Loucy (cell line): Measurements from ENCODE around the gene KCNJ6.

Experiments
- H2AFZ ChIP-seq: fragments of 200-600 bp; sonication (generic); 2 replicates; pipeline ENCODE4 v1.6.0; 2016; ENCODE audit warnings: antibody characterized with exemption, mild to moderate bottlenecking, low read length, moderate library complexity
- H3F3A ChIP-seq: fragments of 200-600 bp; 2 replicates; pipeline ENCODE4 v1.6.0; 2016; ENCODE audit warnings: antibody characterized with exemption, low read depth, mild to moderate bottlenecking
- H3K27me3 ChIP-seq: fragments of 200-600 bp; sonication (generic); 2 replicates; pipeline ENCODE4 v1.6.1; 2014; ENCODE audit warnings: low read length, mild to moderate bottlenecking; ENCODE audit not compliant: insufficient read depth, poor library complexity, severe bottlenecking
- H3K36me3 ChIP-seq: fragments of 200-600 bp; sonication (generic); 2 replicates; pipeline ENCODE4 v1.6.1; 2016; ENCODE audit warnings: low read length; ENCODE audit not compliant: insufficient read depth
- H3K4me1 ChIP-seq: fragments of 200-600 bp; sonication (generic); 2 replicates; pipeline ENCODE4 v1.5.1; 2014; ENCODE audit warnings: low read length, mild to moderate bottlenecking; ENCODE audit not compliant: insufficient read depth, poor library complexity, severe bottlenecking
- H3K4me2 ChIP-seq: fragments of 200-600 bp; sonication (generic); 2 replicates; pipeline ENCODE4 v1.6.0; 2014; ENCODE audit warnings: antibody characterized with exemption, low read length, low read depth, mild to moderate bottlenecking; ENCODE audit not compliant: poor library complexity, severe bottlenecking
- H3K4me3 ChIP-seq: fragments of 200-600 bp; sonication (generic); 2 replicates; pipeline ENCODE4 v1.5.1; 2014; ENCODE audit warnings: low read length, mild to moderate bottlenecking, mixed read lengths; ENCODE audit not compliant: poor library complexity, severe bottlenecking
- H3K79me2 ChIP-seq: fragments of 200-600 bp; sonication (generic); 2 replicates; pipeline ENCODE4 v1.6.1; 2014; ENCODE audit warnings: low read length; ENCODE audit not compliant: insufficient read depth
- H3K9ac ChIP-seq: fragments of 200-600 bp; sonication (generic); 2 replicates; pipeline ENCODE4 v1.6.0; 2014; ENCODE audit warnings: mild to moderate bottlenecking, low read depth, low read length, moderate library complexity; ENCODE audit not compliant: poor library complexity, severe bottlenecking
- H3K9me2 ChIP-seq: fragments of 200-600 bp; sonication (generic); replicated peaks from 2 replicates; pipeline ENCODE4 v1.6.1; 2016; ENCODE audit warnings: low read depth, low read length, mixed read lengths
- H3K9me3 ChIP-seq: fragments of 200-600 bp; sonication (generic); 2 replicates; pipeline ENCODE4 v1.6.1; 2014; ENCODE audit warnings: mild to moderate bottlenecking, antibody characterized with exemption, low read length, low read depth; ENCODE audit not compliant: insufficient read depth
- H4K20me1 ChIP-seq: fragments of 200-600 bp; sonication (generic); 2 replicates; pipeline ENCODE4 v1.6.0; 2014; ENCODE audit warnings: antibody characterized with exemption, low read length, mild to moderate bottlenecking; ENCODE audit not compliant: insufficient read depth, poor library complexity, severe bottlenecking
- EZH2phosphoT487 ChIP-seq: fragments of 200-600 bp; IDR thresholded peaks from 2 replicates; pipeline ENCODE4 v1.6.1; 2018; ENCODE audit warnings: antibody characterized with exemption, mild to moderate bottlenecking, moderate library complexity, borderline replicate concordance
- TF ChIP-seq, protein P1 (sequence below): fragments of 200-600 bp; sonication (generic); conservative IDR thresholded peaks from 2 replicates; pipeline ENCODE4 v1.5.1; 2014; ENCODE audit warnings: mild to moderate bottlenecking, antibody characterized with exemption, low read length

KCNJ6 gene

DNA sequence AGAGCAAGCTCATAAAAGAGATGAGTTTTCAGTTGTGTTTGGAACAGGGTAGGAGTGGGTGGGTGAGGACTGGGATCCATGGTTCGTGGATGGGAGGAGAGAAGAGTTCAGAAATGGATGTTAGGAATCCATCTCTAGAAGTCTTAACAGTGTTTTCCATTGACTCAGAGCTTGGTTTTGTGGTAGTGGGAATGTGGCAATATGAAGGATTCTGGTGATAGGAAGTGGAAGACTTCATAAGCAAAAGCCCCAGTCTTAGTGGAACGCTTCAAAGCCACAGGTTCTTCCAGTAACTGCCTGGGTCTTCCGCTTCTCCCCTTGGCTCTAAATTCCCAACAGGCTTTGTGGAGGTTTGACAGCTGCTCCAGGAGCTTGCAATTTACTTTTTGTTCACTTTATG is 167.9 kb downstream of the KCNJ6 start:
- Histone ChIP-seq H3F3A (0 out of 2 replicates have a peak, but pooled peaks cover 2% of the 10 kb centered on the region), H3K36me3 (no peaks in the 10 kb centered on the region), H3K9me3 (no peaks in the 10 kb centered on the region), H3K4me1 (peaks cover 35% of the 10 kb centered on the region), H3K4me2 (no peak overlapping the region), H3K79me2 (no peaks in the 10 kb centered on the region), H3K4me3 (no peak overlapping the region), H3K9me2 (no peaks in the 10 kb centered on the region), H3K9ac (no peak overlapping the region), H2AFZ (no peak overlapping the region), H4K20me1 (no peaks in the 10 kb centered on the region), H3K27me3 (no peaks in the 10 kb centered on the region)
- TF ChIP-seq, protein P1, sequence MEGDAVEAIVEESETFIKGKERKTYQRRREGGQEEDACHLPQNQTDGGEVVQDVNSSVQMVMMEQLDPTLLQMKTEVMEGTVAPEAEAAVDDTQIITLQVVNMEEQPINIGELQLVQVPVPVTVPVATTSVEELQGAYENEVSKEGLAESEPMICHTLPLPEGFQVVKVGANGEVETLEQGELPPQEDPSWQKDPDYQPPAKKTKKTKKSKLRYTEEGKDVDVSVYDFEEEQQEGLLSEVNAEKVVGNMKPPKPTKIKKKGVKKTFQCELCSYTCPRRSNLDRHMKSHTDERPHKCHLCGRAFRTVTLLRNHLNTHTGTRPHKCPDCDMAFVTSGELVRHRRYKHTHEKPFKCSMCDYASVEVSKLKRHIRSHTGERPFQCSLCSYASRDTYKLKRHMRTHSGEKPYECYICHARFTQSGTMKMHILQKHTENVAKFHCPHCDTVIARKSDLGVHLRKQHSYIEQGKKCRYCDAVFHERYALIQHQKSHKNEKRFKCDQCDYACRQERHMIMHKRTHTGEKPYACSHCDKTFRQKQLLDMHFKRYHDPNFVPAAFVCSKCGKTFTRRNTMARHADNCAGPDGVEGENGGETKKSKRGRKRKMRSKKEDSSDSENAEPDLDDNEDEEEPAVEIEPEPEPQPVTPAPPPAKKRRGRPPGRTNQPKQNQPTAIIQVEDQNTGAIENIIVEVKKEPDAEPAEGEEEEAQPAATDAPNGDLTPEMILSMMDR = no peak
- TF ChIP-seq EZH2phosphoT487 = no peak

DNA sequence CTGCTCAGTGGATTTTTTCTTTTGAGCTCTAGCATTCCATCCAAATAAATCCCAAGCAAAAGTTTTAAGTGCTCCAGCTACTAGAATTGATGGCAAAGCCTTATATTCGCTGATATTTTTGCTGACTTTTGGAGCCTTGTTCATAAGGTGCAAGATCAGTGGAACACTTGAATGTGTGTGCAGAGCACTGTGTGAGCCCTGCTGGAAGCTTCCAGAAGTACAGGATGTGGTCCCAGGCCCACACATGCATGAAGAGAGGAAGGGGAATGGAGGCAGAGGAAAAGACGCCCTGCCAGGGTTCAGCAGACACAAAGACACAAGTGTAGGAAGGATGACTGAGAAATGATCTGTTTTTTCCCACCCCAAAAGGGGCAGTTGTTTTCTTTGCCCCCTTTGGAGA is 169.4 kb downstream of the KCNJ6 start:
- H4K20me1 ChIP-seq = no peaks in the 10 kb centered on the region

DNA sequence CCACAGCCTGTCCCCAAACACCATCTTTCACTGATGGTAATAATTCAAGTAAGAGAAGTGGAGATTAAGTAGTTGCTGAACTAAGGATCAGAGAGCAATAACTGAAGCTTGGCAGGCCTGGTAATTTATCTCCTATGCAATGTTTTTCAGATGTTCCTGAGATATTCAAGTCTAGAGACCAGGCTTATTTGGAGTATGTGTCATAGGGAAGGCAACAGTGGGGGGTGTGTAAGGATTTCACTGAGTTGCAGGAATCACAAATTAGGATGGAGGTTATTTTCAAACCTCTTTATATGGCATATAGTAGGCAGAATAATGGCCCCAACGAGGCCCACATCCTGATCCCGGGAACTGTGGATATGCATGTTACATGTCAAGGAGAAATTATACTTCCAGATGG is 171.7 kb downstream of the KCNJ6 start:
- Histone ChIP-seq H3K9me3 (no peaks in the 10 kb centered on the region), H3K36me3 (no peaks in the 10 kb centered on the region), H3K9me2 (no peaks in the 10 kb centered on the region), H2AFZ (no peak overlapping the region), H3K9ac (no peak overlapping the region), H4K20me1 (no peaks in the 10 kb centered on the region), H3K4me2 (no peak overlapping the region), H3F3A (no peaks in the 10 kb centered on the region), H3K79me2 (no peaks in the 10 kb centered on the region), H3K4me1 (peaks cover 41% of the 10 kb centered on the region), H3K27me3 (no peaks in the 10 kb centered on the region), H3K4me3 (no peak overlapping the region)
- no peak for TF ChIP-seq EZH2phosphoT487

More for the DNA sequence above, 169.4 kb downstream of the KCNJ6 start:
- Histone ChIP-seq H3K79me2 (no peaks in the 10 kb centered on the region), H3F3A (0 out of 2 replicates have a peak, but pooled peaks cover 2% of the 10 kb centered on the region), H3K9me3 (no peaks in the 10 kb centered on the region), H3K4me3 (no peak overlapping the region), H2AFZ (peak overlapping the region; percentile 14; the same call in 1 of the 2 replicates), H3K27me3 (no peaks in the 10 kb centered on the region), H3K9ac (no peak overlapping the region), H3K9me2 (no peaks in the 10 kb centered on the region), H3K4me2 (no peak overlapping the region), H3K4me1 (peaks cover 45% of the 10 kb centered on the region), H3K36me3 (no peaks in the 10 kb centered on the region)
- TF ChIP-seq, protein P1 = peak; percentile 55
- TF ChIP-seq EZH2phosphoT487 = no peak

DNA sequence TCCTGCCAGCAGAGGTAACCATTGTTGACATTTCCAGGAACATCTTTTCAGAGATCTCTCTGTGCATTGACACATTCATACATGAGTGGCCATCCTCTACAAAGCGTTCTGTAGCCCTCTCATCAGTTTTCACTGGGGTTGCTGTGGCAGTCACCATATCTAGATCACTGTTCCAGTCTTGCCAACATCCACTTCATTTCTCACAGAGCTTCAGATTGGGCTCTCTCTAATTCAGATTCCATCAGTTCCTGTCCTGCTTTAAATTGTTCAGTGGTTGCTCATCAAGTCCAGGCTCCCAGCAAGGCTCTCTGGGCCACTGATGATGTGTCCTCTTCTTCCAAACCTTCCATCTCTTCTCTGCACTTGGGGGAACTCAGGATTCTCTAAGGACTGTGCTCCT is 173.7 kb downstream of the KCNJ6 start:
- no peak for TF ChIP-seq EZH2phosphoT487
- TF ChIP-seq, protein P1 = no peak
- H3K36me3 ChIP-seq = no peaks in the 10 kb centered on the region
- H3K79me2 ChIP-seq = no peaks in the 10 kb centered on the region
- no peaks in the 10 kb centered on the region for H4K20me1 ChIP-seq
- H3K4me3 ChIP-seq = no peak overlapping the region
- no peak overlapping the region for H3K9ac ChIP-seq
- no peaks in the 10 kb centered on the region for H3K9me3 ChIP-seq
- H3K9me2 ChIP-seq = no peaks in the 10 kb centered on the region
- H3K4me1 ChIP-seq = peaks cover 26% of the 10 kb centered on the region
- H3F3A ChIP-seq = no peaks in the 10 kb centered on the region
- H2AFZ ChIP-seq = 0 out of 2 replicates have a peak overlapping the region, but pooled peaks have one; percentile 22
- H3K4me2 ChIP-seq = peak overlapping the region; percentile 36
- no peaks in the 10 kb centered on the region for H3K27me3 ChIP-seq
